Measurements from ENCODE around the gene RHOF. TPM values are rescaled to one million over a fixed set of nuclear protein-coding genes. Genes with fewer than 3 reads are reported as not detected.

Gene RHOF
- total and polyA plus RNA-seq, 8 donors = 3.2 to 105 (median 23.3) TPM

DNA sequence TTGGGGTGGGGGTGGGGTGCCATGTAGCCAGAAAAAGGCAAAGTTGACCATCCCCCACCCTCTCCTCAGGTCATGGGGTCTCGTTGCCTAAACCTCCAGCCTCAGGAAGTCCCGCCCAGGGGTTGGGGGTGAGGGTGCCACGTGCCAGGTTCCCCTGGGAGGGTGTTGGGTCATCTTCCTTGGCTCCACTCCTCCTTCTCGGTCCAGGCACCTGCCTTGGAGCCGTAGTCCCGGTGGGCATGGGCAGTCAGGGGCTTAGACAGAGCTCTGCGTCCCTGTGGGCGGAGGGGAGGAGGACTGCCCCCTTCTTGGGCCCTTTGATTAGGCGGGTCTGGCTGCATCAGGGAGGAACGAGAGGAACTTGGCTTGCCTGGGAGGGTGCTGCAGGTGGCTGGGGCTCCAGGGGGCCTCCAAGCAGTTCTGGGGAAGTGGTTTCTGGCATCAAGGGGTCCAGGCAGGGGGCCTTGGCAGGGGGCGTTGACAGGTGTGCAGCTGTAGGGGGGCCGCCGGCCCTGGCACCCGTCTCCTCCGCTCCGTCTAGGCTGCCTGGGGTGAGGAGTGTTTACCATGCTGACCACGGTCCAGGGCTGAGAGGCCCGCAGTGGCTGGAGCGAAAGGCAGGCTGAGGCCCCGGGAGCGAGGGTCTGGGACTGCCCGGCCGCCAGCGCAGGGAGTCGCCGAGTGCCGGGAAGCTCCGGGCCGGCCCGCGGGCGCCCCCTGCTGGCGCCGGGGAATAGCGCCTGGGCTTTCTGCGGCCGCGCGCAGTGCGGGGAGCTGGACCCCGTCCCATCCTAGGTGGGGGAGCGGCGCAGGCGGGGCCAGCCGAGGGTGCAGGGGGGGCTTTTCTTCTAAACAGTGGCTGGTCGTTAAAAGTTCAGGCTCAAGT is 18.2 kb upstream of the RHOF start:
- 2 to 25% (median 5%) methylated on average over 4 to 46 of the region's 46 CpGs for WGBS, 5 donors
- H3K9me3 ChIP-seq = no peaks in the 10 kb centered on the region
- H3K4me3 ChIP-seq = peak overlapping the region; percentile 60 to 75 (median 70)
- H3K27ac ChIP-seq = peak overlapping the region; percentile 66 to 84 (median 83)
- peak; percentile 77 to 92 for DNase-seq
- TF ChIP-seq, protein P1, sequence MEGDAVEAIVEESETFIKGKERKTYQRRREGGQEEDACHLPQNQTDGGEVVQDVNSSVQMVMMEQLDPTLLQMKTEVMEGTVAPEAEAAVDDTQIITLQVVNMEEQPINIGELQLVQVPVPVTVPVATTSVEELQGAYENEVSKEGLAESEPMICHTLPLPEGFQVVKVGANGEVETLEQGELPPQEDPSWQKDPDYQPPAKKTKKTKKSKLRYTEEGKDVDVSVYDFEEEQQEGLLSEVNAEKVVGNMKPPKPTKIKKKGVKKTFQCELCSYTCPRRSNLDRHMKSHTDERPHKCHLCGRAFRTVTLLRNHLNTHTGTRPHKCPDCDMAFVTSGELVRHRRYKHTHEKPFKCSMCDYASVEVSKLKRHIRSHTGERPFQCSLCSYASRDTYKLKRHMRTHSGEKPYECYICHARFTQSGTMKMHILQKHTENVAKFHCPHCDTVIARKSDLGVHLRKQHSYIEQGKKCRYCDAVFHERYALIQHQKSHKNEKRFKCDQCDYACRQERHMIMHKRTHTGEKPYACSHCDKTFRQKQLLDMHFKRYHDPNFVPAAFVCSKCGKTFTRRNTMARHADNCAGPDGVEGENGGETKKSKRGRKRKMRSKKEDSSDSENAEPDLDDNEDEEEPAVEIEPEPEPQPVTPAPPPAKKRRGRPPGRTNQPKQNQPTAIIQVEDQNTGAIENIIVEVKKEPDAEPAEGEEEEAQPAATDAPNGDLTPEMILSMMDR (IDR thresholded peaks at IDR 0.05) = peak in 5 of 7 experiments; percentile 72 to 100 (median 98)
- TF ChIP-seq POLR2AphosphoS5 (IDR thresholded peaks at IDR 0.05) (peak in 1 of 3 donors; percentile 32), POLR2A (IDR thresholded peaks at IDR 0.05) (no peak)
- intact Hi-C loops (cut with DNase I; ENCODE audit: low total_unique reads) = loop anchor here (5.0 kb wide), 1 partner anchor 34 kb away; no protein-coding TSS in a partner anchor
- no peaks in the 10 kb centered on the region for H3K27me3 ChIP-seq
- H3K36me3 ChIP-seq = peaks cover 56 to 76% (median 68%) of the 10 kb centered on the region in 4 donors
- peaks cover 43 to 77% (median 61%) of the 10 kb centered on the region in 4 donors for H3K4me1 ChIP-seq

DNA sequence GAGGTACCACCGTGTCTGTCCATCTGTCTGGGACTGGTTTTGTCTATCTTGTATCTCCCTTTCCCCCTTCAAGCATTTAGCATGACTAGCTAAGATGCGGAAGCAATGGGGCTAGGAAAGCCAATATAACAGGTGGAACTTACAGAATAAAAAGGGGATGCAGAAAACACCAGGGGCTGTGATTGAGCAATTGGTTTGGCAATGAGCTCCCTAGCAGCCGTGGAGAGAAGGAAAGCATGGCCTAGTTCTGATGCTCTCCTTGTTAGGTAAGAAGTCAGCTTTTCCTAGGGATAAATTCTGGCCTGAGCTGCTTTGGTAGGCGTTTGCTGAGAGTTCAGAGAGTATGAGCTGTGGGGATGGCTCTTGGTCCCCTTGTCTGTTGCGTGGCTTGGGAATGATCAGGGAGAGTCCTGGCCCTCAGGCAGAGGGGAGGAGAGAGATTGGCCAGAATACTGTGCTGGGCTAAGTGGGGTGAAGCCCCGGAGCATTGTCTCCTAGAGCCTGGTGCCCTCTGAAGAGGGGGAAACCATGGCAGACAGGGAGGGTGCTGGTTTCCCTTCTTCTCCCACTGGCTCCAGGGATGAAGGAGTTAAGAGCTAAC is 17.4 kb upstream of the RHOF start:
- H3K9me3 ChIP-seq = no peaks in the 10 kb centered on the region
- peak overlapping the region in 4 of 5 donors; percentile 68 to 84 (median 83) for H3K27ac ChIP-seq
- 37 to 60% (median 54%) methylated on average over 6 of the region's 6 CpGs for WGBS, 5 donors
- intact Hi-C loops (cut with DNase I; ENCODE audit: low total_unique reads) = loop anchor here (5.0 kb wide), 1 partner anchor 34 kb away; no protein-coding TSS in a partner anchor
- peak overlapping the region; percentile 60 to 75 (median 70) for H3K4me3 ChIP-seq
- no peaks in the 10 kb centered on the region for H3K27me3 ChIP-seq
- H3K4me1 ChIP-seq = peaks cover 50 to 85% (median 69%) of the 10 kb centered on the region in 4 donors
- TF ChIP-seq POLR2AphosphoS5 (IDR thresholded peaks at IDR 0.05) (no peak), POLR2A (IDR thresholded peaks at IDR 0.05) (no peak), EP300 (IDR thresholded peaks at IDR 0.05) (no peak)
- TF ChIP-seq, protein P1 (IDR thresholded peaks at IDR 0.05) = no peak
- peaks cover 49 to 69% (median 60%) of the 10 kb centered on the region in 4 donors for H3K36me3 ChIP-seq
- DNase-seq = peak in 1 of 2 donors; percentile 8

DNA sequence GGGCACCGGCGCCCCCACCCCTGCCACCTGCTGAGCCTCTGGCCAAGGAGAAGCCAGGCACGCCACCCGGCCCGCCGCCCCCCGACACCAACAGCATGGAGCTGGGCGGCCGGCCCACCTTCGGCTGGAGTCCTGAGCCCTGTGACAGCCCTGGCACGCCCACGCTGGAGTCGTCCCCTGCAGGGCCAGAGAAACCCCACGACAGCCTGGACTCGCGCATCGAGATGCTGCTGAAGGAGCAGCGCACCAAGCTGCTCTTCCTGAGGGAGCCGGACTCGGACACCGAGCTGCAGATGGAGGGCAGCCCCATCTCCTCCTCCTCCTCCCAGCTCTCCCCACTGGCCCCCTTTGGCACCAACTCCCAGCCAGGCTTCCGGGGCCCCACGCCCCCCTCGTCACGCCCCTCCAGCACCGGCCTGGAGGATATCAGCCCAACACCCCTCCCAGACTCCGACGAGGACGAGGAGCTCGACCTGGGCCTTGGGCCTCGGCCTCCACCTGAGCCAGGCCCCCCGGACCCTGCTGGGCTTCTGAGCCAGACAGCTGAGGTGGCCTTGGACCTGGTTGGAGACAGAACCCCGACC is 16.8 kb upstream of the RHOF start:
- Histone ChIP-seq H3K9me3 (no peaks in the 10 kb centered on the region), H3K27me3 (no peaks in the 10 kb centered on the region), H3K36me3 (peaks cover 44 to 63% (median 54%) of the 10 kb centered on the region in 4 donors), H3K4me3 (peak overlapping the region in 2 of 4 donors; percentile 73 to 75), H3K27ac (peak overlapping the region in 3 of 5 donors; percentile 10 to 84 (median 83)), H3K4me1 (peaks cover 56 to 91% (median 74%) of the 10 kb centered on the region in 4 donors)
- no peak for TF ChIP-seq EP300 (IDR thresholded peaks at IDR 0.05)
- TF ChIP-seq POLR2AphosphoS5 (IDR thresholded peaks at IDR 0.05) = no peak
- TF ChIP-seq POLR2A (IDR thresholded peaks at IDR 0.05) = no peak
- TF ChIP-seq, protein P1 (IDR thresholded peaks at IDR 0.05) = no peak
- WGBS, 5 donors = 56 to 79% (median 76%) methylated on average over 7 to 33 of the region's 33 CpGs
- peak in 1 of 2 donors; percentile 10 for DNase-seq
- intact Hi-C loops (cut with DNase I; ENCODE audit: low total_unique reads) = loop anchor here (5.0 kb wide), 1 partner anchor 33 kb away; no protein-coding TSS in a partner anchor

DNA sequence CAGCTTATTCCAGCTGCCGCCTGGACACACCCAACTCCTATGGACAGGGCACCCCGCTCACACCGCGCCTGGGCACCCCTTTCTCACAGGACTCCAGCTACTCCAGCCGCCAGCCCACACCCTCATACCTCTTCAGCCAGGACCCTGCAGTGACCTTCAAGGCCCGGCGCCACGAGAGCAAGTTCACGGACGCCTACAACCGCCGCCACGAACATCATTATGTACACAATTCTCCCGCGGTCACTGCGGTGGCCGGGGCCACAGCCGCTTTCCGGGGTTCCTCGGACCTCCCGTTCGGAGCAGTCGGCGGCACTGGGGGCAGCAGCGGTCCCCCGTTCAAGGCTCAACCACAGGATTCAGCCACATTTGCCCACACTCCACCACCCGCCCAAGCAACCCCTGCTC is 16.2 kb upstream of the RHOF start:
- H3K9me3 ChIP-seq = no peaks in the 10 kb centered on the region
- peak overlapping the region in 1 of 5 donors; percentile 10 for H3K27ac ChIP-seq
- WGBS, 5 donors = 78 to 89% (median 85%) methylated on average over 21 to 27 of the region's 27 CpGs
- peaks cover 38 to 57% (median 48%) of the 10 kb centered on the region in 4 donors for H3K36me3 ChIP-seq
- no peak overlapping the region for H3K4me3 ChIP-seq
- TF ChIP-seq, protein P1 (IDR thresholded peaks at IDR 0.05) = no peak
- TF ChIP-seq POLR2A (IDR thresholded peaks at IDR 0.05) (no peak), EP300 (IDR thresholded peaks at IDR 0.05) (no peak), POLR2AphosphoS5 (IDR thresholded peaks at IDR 0.05) (no peak)
- no peaks in the 10 kb centered on the region for H3K27me3 ChIP-seq
- H3K4me1 ChIP-seq = peaks cover 59 to 90% (median 77%) of the 10 kb centered on the region in 4 donors
- intact Hi-C loops (cut with DNase I; ENCODE audit: low total_unique reads) = loop anchor here (5.0 kb wide), 1 partner anchor 32 kb away; no protein-coding TSS in a partner anchor
- peak in 1 of 2 donors; percentile 7 for DNase-seq

All from stomach (tissue), 9 donors.